Kidney (tissue), 14 donors: Measurements from ENCODE around the gene VKORC1. TPM values are rescaled to one million over a fixed set of nuclear protein-coding genes. Genes with fewer than 3 reads are reported as not detected.
A peak's percentile ranks its signal among the peaks of the same experiment; 100 is the strongest.
"Not testable (repeated sequence)": the region's sequence is repeated elsewhere in the genome, so short reads cannot be mapped to it uniquely, and the experiment has no call there.

ENCODE experiments used
- DNase-seq, 5 donors: peaks; one replicate each; pipeline ENCODE4 v3.0.0-alpha.2; 2013 to 2020
- FAIRE-seq: peaks from 2 replicates; lab custom pipeline; 2012; peaks lifted over from hg19 to GRCh38; lab: Jason Lieb, UNC
- H3K27ac ChIP-seq, 2 donors: one replicate each; pipeline ENCODE4 v1.7.0; 2013; ENCODE audit warnings: low read depth in 2 of 2, low read length in 2 of 2, inconsistent platforms in 1 of 2
- H3K27me3 ChIP-seq: one replicate; pipeline ENCODE4 v1.7.1; 2013; ENCODE audit warnings: low read length, inconsistent platforms; ENCODE audit not compliant: control insufficient read depth, insufficient read depth
- H3K36me3 ChIP-seq, 3 donors: one replicate each; pipeline versions ENCODE4 v1.7.0 to v1.7.1; 2013; ENCODE audit warnings: low read length in 3 of 3, control low read depth in 1 of 3, inconsistent platforms in 1 of 3; ENCODE audit not compliant: insufficient read depth in 3 of 3, control insufficient read depth in 2 of 3
- H3K4me1 ChIP-seq, 3 donors: one replicate each; pipeline versions ENCODE4 v1.7.0 to v1.7.1; 2013; ENCODE audit warnings: low read length in 3 of 3, inconsistent platforms in 1 of 3, low read depth in 1 of 3; ENCODE audit not compliant: control insufficient read depth in 2 of 3, insufficient read depth in 2 of 3
- H3K4me3 ChIP-seq, 3 donors: one replicate each; pipeline versions ENCODE4 v1.7.0 to v1.8.1; 2013; ENCODE audit warnings: low read length in 3 of 3, control low read depth in 1 of 3, inconsistent platforms in 1 of 3
- H3K9ac ChIP-seq, 3 donors: one replicate each; pipeline versions ENCODE4 v1.7.0 to v1.7.1; 2013; ENCODE audit warnings: low read length in 3 of 3, control low read depth in 1 of 3, inconsistent platforms in 1 of 3
- H3K9me3 ChIP-seq, 3 donors: one replicate each; pipeline versions ENCODE4 v1.7.0 to v1.7.1; 2013; ENCODE audit warnings: low read length in 3 of 3, control low read depth in 1 of 3, inconsistent platforms in 1 of 3; ENCODE audit not compliant: control insufficient read depth in 2 of 3, insufficient read depth in 1 of 3
- CTCF ChIP-seq: IDR thresholded peaks from 3 replicates; pipeline ENCODE4 v1.5.1; 2012; ENCODE audit warnings: mild to moderate bottlenecking, moderate library complexity, borderline replicate concordance; ENCODE audit not compliant: insufficient read depth; ENCODE audit errors: extremely low read depth
- intact Hi-C: fragments of 100-400 bp; cut with DNase I; formaldehyde crosslinking; loops from one replicate; pipeline ENCODE4 v1.11.1; 2022
- polyA plus RNA-seq: library from polyadenylated mRNA; stranded (reverse); fragments of 350-450 nt; fragmentation: Illumina TruSeq; extraction: RNeasy Lipid Tissue Mini Kit (QIAGEN cat#74804); gene quantifications from one replicate; pipeline ENCODE4 v1.2.3, GENCODE V29; 2014; ENCODE audit warnings: low read depth, low replicate concordance; ENCODE audit not compliant: insufficient read depth
- total RNA-seq: library from RNA; stranded (reverse); fragmentation: NEBNext Ultra II Directional; extraction: Animal tissue kit (Norgen Biotek cat#: 25700); gene quantifications from one replicate; pipeline ENCODE4 v1.2.1, GENCODE V29; 2021
- donor health status: control.
- donor health status: control.
- donor health status: control.
- donor health status: control.
- donor health status: control.
- donor health status: DM: yes; HTN: yes; CAD: no.
- donor health status: Normal renal cell carcinoma (clear cell type).

VKORC1 gene
- total and polyA plus RNA-seq, 2 donors from 2014 or later, result 84.7 to 209 TPM

GRCh38 chr16:31138621-31139578 lies 44.3 kb upstream of the VKORC1 start:
- H3K36me3 ChIP-seq, result no peaks in the 10 kb centered on the region
- no peaks in the 10 kb centered on the region for H3K9me3 ChIP-seq
- H3K27ac ChIP-seq, result peak overlapping the region; percentile 45 to 71
- peak; percentile 45 to 95 (median 70) for DNase-seq
- TF ChIP-seq CTCF, result no peak
- no peak overlapping the region for H3K4me3 ChIP-seq
- peaks cover 0 to 28% (median 18%) of the 10 kb centered on the region in 3 donors for H3K4me1 ChIP-seq
- intact Hi-C loops, result no loop called here
- H3K9ac ChIP-seq, result peak overlapping the region in 1 of 3 donors; percentile 26
- no peak for FAIRE-seq
- H3K27me3 ChIP-seq, result no peaks in the 10 kb centered on the region

GRCh38 chr16:31136822-31137499 lies 42.4 kb upstream of the VKORC1 start:
- Histone ChIP-seq H3K4me1 (peaks cover 0 to 33% (median 20%) of the 10 kb centered on the region in 3 donors), H3K36me3 (peaks cover 0 to 12% (median 0%) of the 10 kb centered on the region in 3 donors)
- FAIRE-seq, H3K27ac ChIP-seq, H3K9ac ChIP-seq, DNase-seq, intact Hi-C loops, H3K4me3 ChIP-seq, H3K9me3 ChIP-seq, H3K27me3 ChIP-seq: not testable (repeated sequence)

- DNase-seq, result no peak
- Histone ChIP-seq H3K27ac (peak overlapping the region in 1 of 2 donors; percentile 94), H3K9ac (peak overlapping the region in 1 of 3 donors; percentile 30)
Observed at GRCh38 chr16:31136287-31136662, 41.7 kb upstream of the VKORC1 start.

More at GRCh38 chr16:31136287-31136662, 41.7 kb upstream of the VKORC1 start:
- intact Hi-C loops, result no loop called here
- H3K4me3 ChIP-seq, result peak overlapping the region in 1 of 3 donors; percentile 87
- H3K9me3 ChIP-seq, result no peaks in the 10 kb centered on the region
- H3K36me3 ChIP-seq, result peaks cover 0 to 19% (median 0%) of the 10 kb centered on the region in 3 donors
- H3K4me1 ChIP-seq, result peaks cover 0 to 35% (median 19%) of the 10 kb centered on the region in 3 donors
- FAIRE-seq, result no peak
- no peaks in the 10 kb centered on the region for H3K27me3 ChIP-seq
- no peak for TF ChIP-seq CTCF
